Measurements from ENCODE around the gene CELF2.

CELF2 gene

GRCh38 chr10:11367505-11367904 is 349.8 kb downstream of the CELF2 start:
- no peaks in the 10 kb centered on the region for H3K27me3 ChIP-seq (ENCODE audit: insufficient read depth, low read length)
- H3K4me3 ChIP-seq (ENCODE audit: low read length), result no peak overlapping the region
- H3K9me3 ChIP-seq (ENCODE audit: insufficient read depth, low read depth, low read length), result no peaks in the 10 kb centered on the region
- no peaks in the 10 kb centered on the region for H3K36me3 ChIP-seq (ENCODE audit: insufficient read depth, low read length)
- 90% methylated on average over 9 of the region's 9 CpGs for WGBS
- no peak overlapping the region for H3K27ac ChIP-seq (ENCODE audit: low read depth, low read length)
- no peak overlapping the region for H3K9ac ChIP-seq (ENCODE audit: low read depth, low read length)
- H3K4me1 ChIP-seq (ENCODE audit: insufficient read depth, low read length), result no peaks in the 10 kb centered on the region

- Histone ChIP-seq H3K27me3 (ENCODE audit: insufficient read depth, low read length) (no peaks in the 10 kb centered on the region), H3K4me3 (ENCODE audit: low read length) (no peak overlapping the region), H3K27ac (ENCODE audit: low read depth, low read length) (no peak overlapping the region), H3K9ac (ENCODE audit: low read depth, low read length) (no peak overlapping the region), H3K36me3 (ENCODE audit: insufficient read depth, low read length) (no peaks in the 10 kb centered on the region), H3K4me1 (ENCODE audit: insufficient read depth, low read length) (no peaks in the 10 kb centered on the region), H3K9me3 (ENCODE audit: insufficient read depth, low read depth, low read length) (no peaks in the 10 kb centered on the region)
- WGBS, result 82% methylated on average over 11 of the region's 11 CpGs
Measured at GRCh38 chr10:11373717-11374171, 356.1 kb downstream of the CELF2 start.

- H3K27me3 ChIP-seq (ENCODE audit: insufficient read depth, low read length), result no peaks in the 10 kb centered on the region
- H3K36me3 ChIP-seq (ENCODE audit: insufficient read depth, low read length), result no peaks in the 10 kb centered on the region
- WGBS, result 92% methylated on average over 3 of the region's 3 CpGs
- H3K9me3 ChIP-seq (ENCODE audit: insufficient read depth, low read depth, low read length), result no peaks in the 10 kb centered on the region
- H3K27ac ChIP-seq (ENCODE audit: low read depth, low read length), result no peak overlapping the region
- no peak overlapping the region for H3K9ac ChIP-seq (ENCODE audit: low read depth, low read length)
- no peak overlapping the region for H3K4me3 ChIP-seq (ENCODE audit: low read length)
- no peaks in the 10 kb centered on the region for H3K4me1 ChIP-seq (ENCODE audit: insufficient read depth, low read length)
Measured at GRCh38 chr10:11377267-11377666, 359.6 kb downstream of the CELF2 start.

GRCh38 chr10:11378835-11379234 is 361.2 kb downstream of the CELF2 start:
- H3K27ac ChIP-seq (ENCODE audit: low read depth, low read length), result no peak overlapping the region
- H3K36me3 ChIP-seq (ENCODE audit: insufficient read depth, low read length), result no peaks in the 10 kb centered on the region
- no peak overlapping the region for H3K4me3 ChIP-seq (ENCODE audit: low read length)
- no peak overlapping the region for H3K9ac ChIP-seq (ENCODE audit: low read depth, low read length)
- WGBS, result 72% methylated on average over 6 of the region's 6 CpGs
- H3K9me3 ChIP-seq (ENCODE audit: insufficient read depth, low read depth, low read length), result no peaks in the 10 kb centered on the region
- H3K4me1 ChIP-seq (ENCODE audit: insufficient read depth, low read length), result no peaks in the 10 kb centered on the region
- no peaks in the 10 kb centered on the region for H3K27me3 ChIP-seq (ENCODE audit: insufficient read depth, low read length)

GRCh38 chr10:11379771-11380170 is 362.1 kb downstream of the CELF2 start:
- H3K27me3 ChIP-seq (ENCODE audit: insufficient read depth, low read length), result no peaks in the 10 kb centered on the region
- H3K36me3 ChIP-seq (ENCODE audit: insufficient read depth, low read length), result no peaks in the 10 kb centered on the region
- H3K4me1 ChIP-seq (ENCODE audit: insufficient read depth, low read length), result no peaks in the 10 kb centered on the region
- H3K9me3 ChIP-seq (ENCODE audit: insufficient read depth, low read depth, low read length), result no peaks in the 10 kb centered on the region
- H3K27ac ChIP-seq (ENCODE audit: low read depth, low read length), result no peak overlapping the region
- no peak overlapping the region for H3K9ac ChIP-seq (ENCODE audit: low read depth, low read length)
- no peak overlapping the region for H3K4me3 ChIP-seq (ENCODE audit: low read length)
- 94% methylated on average over 17 of the region's 17 CpGs for WGBS

- H3K4me1 ChIP-seq (ENCODE audit: insufficient read depth, low read length), result peaks cover 5% of the 10 kb centered on the region; the same call in 1 of the 2 replicates
- no peak overlapping the region for H3K27ac ChIP-seq (ENCODE audit: low read depth, low read length)
- H3K4me3 ChIP-seq (ENCODE audit: low read length), result no peak overlapping the region
- 87% methylated on average over 7 of the region's 7 CpGs for WGBS
- H3K36me3 ChIP-seq (ENCODE audit: insufficient read depth, low read length), result no peaks in the 10 kb centered on the region
- no peak overlapping the region for H3K9ac ChIP-seq (ENCODE audit: low read depth, low read length)
- H3K9me3 ChIP-seq (ENCODE audit: insufficient read depth, low read depth, low read length), result no peaks in the 10 kb centered on the region
- H3K27me3 ChIP-seq (ENCODE audit: insufficient read depth, low read length), result no peaks in the 10 kb centered on the region
Measured at GRCh38 chr10:11381023-11381422, 363.4 kb downstream of the CELF2 start.

- H3K27me3 ChIP-seq (ENCODE audit: insufficient read depth, low read length), result no peaks in the 10 kb centered on the region
- no peaks in the 10 kb centered on the region for H3K36me3 ChIP-seq (ENCODE audit: insufficient read depth, low read length)
- no peak overlapping the region for H3K9ac ChIP-seq (ENCODE audit: low read depth, low read length)
- no peaks in the 10 kb centered on the region for H3K9me3 ChIP-seq (ENCODE audit: insufficient read depth, low read depth, low read length)
- 85% methylated on average over 5 of the region's 5 CpGs for WGBS
- no peak overlapping the region for H3K27ac ChIP-seq (ENCODE audit: low read depth, low read length)
- no peak overlapping the region for H3K4me3 ChIP-seq (ENCODE audit: low read length)
- peaks cover 10% of the 10 kb centered on the region; the same call in 1 of the 2 replicates for H3K4me1 ChIP-seq (ENCODE audit: insufficient read depth, low read length)
Measured at GRCh38 chr10:11381511-11381910, 363.8 kb downstream of the CELF2 start.

- 87% methylated on average over 10 of the region's 10 CpGs for WGBS
- Histone ChIP-seq H3K9me3 (ENCODE audit: insufficient read depth, low read depth, low read length) (no peaks in the 10 kb centered on the region), H3K36me3 (ENCODE audit: insufficient read depth, low read length) (no peaks in the 10 kb centered on the region), H3K27me3 (ENCODE audit: insufficient read depth, low read length) (no peaks in the 10 kb centered on the region), H3K4me1 (ENCODE audit: insufficient read depth, low read length) (peaks cover 10% of the 10 kb centered on the region; the same call in 1 of the 2 replicates), H3K4me3 (ENCODE audit: low read length) (no peak overlapping the region), H3K27ac (ENCODE audit: low read depth, low read length) (no peak overlapping the region), H3K9ac (ENCODE audit: low read depth, low read length) (no peak overlapping the region)
Measured at GRCh38 chr10:11382187-11382586, 364.5 kb downstream of the CELF2 start.

- no peak overlapping the region for H3K27ac ChIP-seq (ENCODE audit: low read depth, low read length)
- WGBS, result 51% methylated on average over 7 of the region's 8 CpGs
- H3K9me3 ChIP-seq (ENCODE audit: insufficient read depth, low read depth, low read length), result no peaks in the 10 kb centered on the region
- H3K27me3 ChIP-seq (ENCODE audit: insufficient read depth, low read length), result no peaks in the 10 kb centered on the region
- no peak overlapping the region for H3K9ac ChIP-seq (ENCODE audit: low read depth, low read length)
- peaks cover 10% of the 10 kb centered on the region; the same call in 1 of the 2 replicates for H3K4me1 ChIP-seq (ENCODE audit: insufficient read depth, low read length)
- H3K36me3 ChIP-seq (ENCODE audit: insufficient read depth, low read length), result no peaks in the 10 kb centered on the region
- H3K4me3 ChIP-seq (ENCODE audit: low read length), result no peak overlapping the region
Measured at GRCh38 chr10:11386044-11386443, 368.4 kb downstream of the CELF2 start.

All from HUES64 (cell line).